A673 (cell line): ENCODE results near the gene SPAG9. TPM values are rescaled to one million over a fixed set of nuclear protein-coding genes. Genes with fewer than 3 reads are reported as not detected.
A peak's percentile ranks its signal among the peaks of the same experiment; 100 is the strongest.

ENCODE experiments used
- BruUV-seq: library from RNA; stranded (reverse); fragments of 400-500 nt; replicated peaks from 2 replicates; lab custom pipeline; 2021; lab: Mats Ljungman, UMichigan
- CTCF ChIA-PET: fragments of 300-600 bp; sonication (Branson Sonifier 250); formaldehyde crosslinking; loops from one replicate; lab custom pipeline; 2022; ENCODE audit warnings: antibody characterized with exemption; lab: Charles Lee
- POLR2A ChIA-PET: fragments of 300-600 bp; sonication (Branson Sonifier 250); formaldehyde crosslinking; loops from one replicate; lab custom pipeline; 2022; ENCODE audit warnings: antibody characterized with exemption; ENCODE audit not compliant: low non-redundant PET; lab: Charles Lee
- DNase-seq: peaks from one replicate; pipeline ENCODE4 v3.0.0-alpha.2; 2015; ENCODE audit warnings: low spot score
- H3K27ac ChIP-seq: fragments of 200-600 bp; sonication (generic); 2 replicates; pipeline ENCODE4 v1.5.1; 2016; ENCODE audit warnings: mixed run types, low read depth, mild to moderate bottlenecking, mixed read lengths, antibody characterized with exemption, low read length; ENCODE audit not compliant: poor library complexity, severe bottlenecking
- H3K27me3 ChIP-seq: fragments of 200-600 bp; sonication (generic); replicated peaks from 2 replicates; pipeline ENCODE4 v1.6.1; 2017; ENCODE audit warnings: mixed run types, low read depth, mild to moderate bottlenecking, mixed read lengths, antibody characterized with exemption, low read length; ENCODE audit not compliant: insufficient read depth, poor library complexity
- H3K36me3 ChIP-seq: fragments of 200-600 bp; sonication (generic); 2 replicates; pipeline ENCODE4 v1.6.1; 2016; ENCODE audit warnings: mixed run types, mild to moderate bottlenecking, mixed read lengths, antibody characterized with exemption, low read length; ENCODE audit not compliant: insufficient read depth, poor library complexity, severe bottlenecking
- H3K4me1 ChIP-seq: fragments of 200-600 bp; sonication (generic); 2 replicates; pipeline ENCODE4 v1.6.1; 2017; ENCODE audit warnings: mixed run types, mild to moderate bottlenecking, mixed read lengths, antibody characterized with exemption, low read length; ENCODE audit not compliant: insufficient read depth, poor library complexity, severe bottlenecking
- H3K4me3 ChIP-seq: fragments of 200-600 bp; sonication (generic); 2 replicates; pipeline ENCODE4 v1.5.1; 2016; ENCODE audit warnings: low read depth, mixed run types, mild to moderate bottlenecking, mixed read lengths, low read length; ENCODE audit not compliant: poor library complexity, severe bottlenecking
- H3K9me3 ChIP-seq: fragments of 200-600 bp; sonication (generic); 2 replicates; pipeline ENCODE4 v1.6.1; 2016; ENCODE audit warnings: mixed run types, low read depth, mild to moderate bottlenecking, mixed read lengths, antibody characterized with exemption, low read length; ENCODE audit not compliant: poor library complexity, severe bottlenecking
- CTCF ChIP-seq: fragments of 300-800, 200-600 bp; sonication (generic); conservative IDR thresholded peaks from 2 replicates; pipeline ENCODE4 v1.5.1; 2017; ENCODE audit warnings: low read depth, mild to moderate bottlenecking, antibody characterized with exemption, low read length, moderate library complexity, mixed read lengths
- EZH2 ChIP-seq: fragments of 200-600 bp; sonication (generic); IDR thresholded peaks from 2 replicates; pipeline ENCODE4 v1.6.1; 2017; ENCODE audit warnings: borderline replicate concordance, low read depth, mild to moderate bottlenecking, mixed read lengths, antibody characterized with exemption, low read length; ENCODE audit not compliant: poor library complexity, severe bottlenecking
- intact Hi-C: fragments of 100-400 bp; cut with micrococcal nuclease; formaldehyde crosslinking; loops from one replicate; pipeline ENCODE4 v1.10.0; 2022; ENCODE audit not compliant: unreplicated experiment
- total RNA-seq: library from RNA; stranded (reverse); gene quantifications from 2 replicates; pipeline ENCODE4 v1.2.3, GENCODE V29; 2021

SPAG9 gene
- total RNA-seq, 1 experiment from 2014 or later: 82.0 TPM

- H3K4me3 ChIP-seq: no peak overlapping the region
- TF ChIP-seq CTCF: no peak
- no peak for TF ChIP-seq EZH2
- no peaks in the 10 kb centered on the region for H3K9me3 ChIP-seq
- H3K36me3 ChIP-seq: peaks cover 19% of the 10 kb centered on the region
- H3K27me3 ChIP-seq: no peaks in the 10 kb centered on the region
- no peak overlapping the region for H3K27ac ChIP-seq
- no TSS peak for BruUV-seq
- POLR2A ChIA-PET: no interaction called here
- no peaks in the 10 kb centered on the region for H3K4me1 ChIP-seq
- CTCF ChIA-PET: no interaction called here
- intact Hi-C loops: no loop called here
- DNase-seq: no peak
Measured at GRCh38 chr17:51079049-51079448, 41.6 kb downstream of the SPAG9 start.

GRCh38 chr17:51078009-51078592 lies 42.6 kb downstream of the SPAG9 start:
- no peak for DNase-seq
- Histone ChIP-seq H3K27ac (no peak overlapping the region), H3K9me3 (no peaks in the 10 kb centered on the region), H3K4me3 (no peak overlapping the region), H3K4me1 (no peaks in the 10 kb centered on the region), H3K27me3 (no peaks in the 10 kb centered on the region), H3K36me3 (peaks cover 19% of the 10 kb centered on the region)
- intact Hi-C loops: no loop called here
- ChIA-PET CTCF (no interaction called here), POLR2A (no interaction called here)
- BruUV-seq: TSS peak; percentile 17
- TF ChIP-seq EZH2 (no peak), CTCF (no peak)

- ChIA-PET CTCF (no interaction called here), POLR2A (no interaction called here)
- Histone ChIP-seq H3K4me3 (no peak overlapping the region), H3K27me3 (no peaks in the 10 kb centered on the region), H3K9me3 (no peaks in the 10 kb centered on the region), H3K4me1 (no peaks in the 10 kb centered on the region), H3K36me3 (peaks cover 19% of the 10 kb centered on the region), H3K27ac (no peak overlapping the region)
- TF ChIP-seq CTCF: no peak
- no peak for TF ChIP-seq EZH2
- BruUV-seq: no TSS peak
- DNase-seq: no peak
- intact Hi-C loops: no loop called here
Measured at GRCh38 chr17:51076821-51077220, 43.8 kb downstream of the SPAG9 start.
